ENCODE measurements around the gene RTCA. TPM values are rescaled to one million over a fixed set of nuclear protein-coding genes. Genes with fewer than 3 reads are reported as not detected.
"Not testable (repeated sequence)": the region's sequence is repeated elsewhere in the genome, so short reads cannot be mapped to it uniquely, and the experiment has no call there.

Gene RTCA
- total RNA-seq, 6 donors from 2014 or later: 12.1 to 36.4 (median 30.3) TPM

DNA sequence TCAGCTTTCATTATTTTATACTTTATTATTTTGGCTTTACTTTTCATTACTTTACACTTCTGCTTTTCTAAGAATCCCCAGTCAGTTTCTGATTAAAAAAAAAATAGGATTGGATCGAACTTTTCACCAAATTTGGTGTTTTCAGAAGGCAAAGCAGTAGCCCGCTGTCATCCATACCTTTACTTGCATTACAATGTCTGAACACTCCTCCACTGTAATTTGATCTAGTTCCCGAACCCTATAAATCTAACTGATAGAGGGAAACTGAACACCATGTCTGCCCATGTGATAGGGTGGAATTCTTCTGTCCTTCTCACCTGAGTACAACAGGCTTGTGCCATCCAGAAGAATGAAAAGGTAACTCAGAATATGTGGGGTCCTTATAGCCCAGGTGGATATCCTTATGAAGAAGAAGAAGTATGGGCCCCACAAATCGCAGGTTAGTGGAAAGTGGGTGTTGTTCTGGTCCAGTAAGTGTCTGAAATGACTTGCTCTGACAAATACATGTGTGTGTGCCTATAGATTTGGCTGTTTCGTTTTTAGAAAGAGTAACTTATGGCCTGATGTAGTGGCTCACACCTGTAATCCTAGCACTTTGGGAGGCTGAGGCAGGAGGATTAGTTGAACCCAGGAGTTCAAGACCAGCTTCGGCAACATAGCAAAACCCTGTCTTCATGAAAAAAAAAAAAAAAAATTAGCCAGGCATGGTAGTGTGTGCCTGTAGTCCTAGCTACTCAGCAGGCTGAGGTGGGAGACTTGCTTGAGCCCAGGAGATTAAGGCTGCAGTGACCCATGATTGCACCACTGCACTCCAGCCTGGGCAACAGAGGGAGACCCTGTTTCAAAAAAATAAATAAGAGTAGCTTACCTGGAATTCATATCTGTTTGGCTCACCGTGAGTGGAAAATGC is 59.7 kb downstream of the RTCA start:
- H3K9me3 ChIP-seq: no peaks in the 10 kb centered on the region
- no peaks in the 10 kb centered on the region for H3K36me3 ChIP-seq
- 87 to 91% methylated on average over 7 of the region's 7 CpGs for WGBS, 2 donors
- H3K27ac ChIP-seq: no peak overlapping the region
- H3K4me3 ChIP-seq: no peak overlapping the region
- H3K4me1 ChIP-seq: no peaks in the 10 kb centered on the region
- ATAC-seq (ENCODE audit: low FRiP score in 2 of 2) (no peak), DNase-seq (no peak)
- no peaks in the 10 kb centered on the region for H3K27me3 ChIP-seq
- TF ChIP-seq, protein P1, sequence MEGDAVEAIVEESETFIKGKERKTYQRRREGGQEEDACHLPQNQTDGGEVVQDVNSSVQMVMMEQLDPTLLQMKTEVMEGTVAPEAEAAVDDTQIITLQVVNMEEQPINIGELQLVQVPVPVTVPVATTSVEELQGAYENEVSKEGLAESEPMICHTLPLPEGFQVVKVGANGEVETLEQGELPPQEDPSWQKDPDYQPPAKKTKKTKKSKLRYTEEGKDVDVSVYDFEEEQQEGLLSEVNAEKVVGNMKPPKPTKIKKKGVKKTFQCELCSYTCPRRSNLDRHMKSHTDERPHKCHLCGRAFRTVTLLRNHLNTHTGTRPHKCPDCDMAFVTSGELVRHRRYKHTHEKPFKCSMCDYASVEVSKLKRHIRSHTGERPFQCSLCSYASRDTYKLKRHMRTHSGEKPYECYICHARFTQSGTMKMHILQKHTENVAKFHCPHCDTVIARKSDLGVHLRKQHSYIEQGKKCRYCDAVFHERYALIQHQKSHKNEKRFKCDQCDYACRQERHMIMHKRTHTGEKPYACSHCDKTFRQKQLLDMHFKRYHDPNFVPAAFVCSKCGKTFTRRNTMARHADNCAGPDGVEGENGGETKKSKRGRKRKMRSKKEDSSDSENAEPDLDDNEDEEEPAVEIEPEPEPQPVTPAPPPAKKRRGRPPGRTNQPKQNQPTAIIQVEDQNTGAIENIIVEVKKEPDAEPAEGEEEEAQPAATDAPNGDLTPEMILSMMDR (IDR thresholded peaks at IDR 0.05): no peak
- TF ChIP-seq EP300 (IDR thresholded peaks at IDR 0.05) (no peak), POLR2A (IDR thresholded peaks at IDR 0.05) (no peak), POLR2AphosphoS5 (IDR thresholded peaks at IDR 0.05) (no peak)

DNA sequence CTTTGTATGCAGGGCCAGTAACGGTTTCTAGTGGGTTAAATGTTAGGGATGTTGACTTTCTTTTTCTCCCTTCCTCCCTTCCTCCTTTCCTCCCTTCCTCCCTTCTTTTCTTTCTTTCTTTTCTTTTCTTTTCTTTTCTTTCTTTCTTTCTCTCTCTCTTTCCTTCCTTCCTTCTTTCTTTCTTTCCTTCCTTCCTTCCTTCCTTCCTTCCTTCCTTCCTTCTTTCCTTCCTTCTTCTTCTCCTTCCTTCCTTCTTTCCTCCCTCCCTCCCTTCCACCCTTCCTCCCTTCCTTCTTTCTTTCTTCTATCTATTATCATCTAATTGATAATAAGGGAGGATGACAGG is 60.3 kb downstream of the RTCA start:
- not testable (repeated sequence) for ATAC-seq (ENCODE audit: low FRiP score in 2 of 2); H3K9me3 ChIP-seq; H3K4me3 ChIP-seq; H3K4me1 ChIP-seq; H3K27me3 ChIP-seq; H3K36me3 ChIP-seq; DNase-seq; H3K27ac ChIP-seq
- 86 to 88% methylated on average over 1 of the region's 1 CpG for WGBS, 2 donors

DNA sequence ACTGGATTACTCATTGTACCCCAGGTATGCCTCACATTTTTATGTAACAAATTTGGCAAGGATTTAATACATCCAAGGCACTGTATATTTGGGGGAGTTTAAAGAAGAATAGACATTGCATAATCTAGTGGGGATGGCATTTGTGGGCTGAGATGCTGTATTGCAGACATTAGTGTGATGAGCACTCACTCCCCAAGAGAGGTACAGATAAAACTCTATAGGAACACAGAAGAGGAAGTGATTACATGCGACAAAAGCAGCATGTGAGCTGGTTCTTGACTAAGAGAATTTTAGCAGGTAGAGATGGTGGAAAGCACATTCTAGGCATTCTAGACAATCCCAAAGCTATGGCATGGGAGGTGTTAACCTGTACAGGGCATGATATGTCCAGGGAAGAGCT is 62.1 kb downstream of the RTCA start:
- DNase-seq (no peak), ATAC-seq (ENCODE audit: low FRiP score in 2 of 2) (no peak)
- Histone ChIP-seq H3K9me3 (no peaks in the 10 kb centered on the region), H3K36me3 (no peaks in the 10 kb centered on the region), H3K27ac (no peak overlapping the region), H3K4me1 (no peaks in the 10 kb centered on the region), H3K4me3 (no peak overlapping the region), H3K27me3 (no peaks in the 10 kb centered on the region)
- 70 to 80% methylated on average over 1 of the region's 1 CpG for WGBS, 2 donors
- TF ChIP-seq POLR2AphosphoS5 (IDR thresholded peaks at IDR 0.05) (no peak), EP300 (IDR thresholded peaks at IDR 0.05) (no peak), POLR2A (IDR thresholded peaks at IDR 0.05) (no peak)
- TF ChIP-seq, protein P1 (IDR thresholded peaks at IDR 0.05): no peak

DNA sequence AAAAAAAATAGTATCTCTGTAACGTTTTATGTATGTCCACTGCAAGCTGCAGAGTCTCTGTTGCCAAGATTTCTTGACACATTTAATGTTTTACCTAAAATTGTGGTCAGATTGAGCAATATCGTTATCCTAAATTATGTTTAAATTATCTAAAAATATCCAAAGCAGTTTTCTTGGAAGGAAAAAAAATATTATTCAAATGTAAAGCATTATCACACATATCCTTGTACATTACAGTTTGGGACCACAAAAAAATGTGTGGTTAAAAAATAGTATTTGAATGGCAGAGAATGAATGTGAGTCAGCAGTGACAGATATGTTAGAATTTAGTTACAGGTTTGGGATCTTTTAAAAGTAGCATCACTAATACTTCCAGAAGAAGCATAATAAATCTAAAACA is 65.1 kb downstream of the RTCA start:
- not testable (repeated sequence) for H3K27me3 ChIP-seq; DNase-seq; ATAC-seq (ENCODE audit: low FRiP score in 2 of 2); H3K27ac ChIP-seq; H3K36me3 ChIP-seq; H3K9me3 ChIP-seq; H3K4me1 ChIP-seq; H3K4me3 ChIP-seq
- 42 to 46% methylated on average over 2 of the region's 2 CpGs for WGBS, 2 donors

DNA sequence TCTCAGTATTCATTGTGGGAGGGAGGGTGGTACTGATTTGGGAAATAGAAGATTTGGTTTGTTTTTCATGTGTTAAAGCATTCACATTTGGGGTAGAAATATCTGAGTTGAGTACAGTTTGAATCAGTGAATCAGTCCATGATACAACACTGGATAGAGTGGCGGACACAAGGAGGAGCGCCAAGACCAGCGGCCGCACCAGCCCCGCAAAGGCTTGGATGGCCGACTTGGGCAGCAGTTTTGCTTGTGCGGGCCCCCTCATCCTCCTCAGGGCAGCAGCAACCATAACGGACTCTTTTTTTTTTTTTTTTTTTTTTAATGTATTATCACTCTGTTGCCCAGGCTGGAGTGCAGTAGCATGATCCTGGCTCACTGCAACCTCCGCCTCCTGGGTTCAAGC is 66.3 kb downstream of the RTCA start:
- Histone ChIP-seq H3K9me3 (no peaks in the 10 kb centered on the region), H3K4me3 (no peak overlapping the region), H3K4me1 (no peaks in the 10 kb centered on the region), H3K36me3 (no peaks in the 10 kb centered on the region), H3K27me3 (no peaks in the 10 kb centered on the region), H3K27ac (no peak overlapping the region)
- WGBS, 2 donors: 91 to 93% methylated on average over 9 of the region's 9 CpGs
- ATAC-seq (ENCODE audit: low FRiP score in 2 of 2): no peak
- TF ChIP-seq POLR2A (IDR thresholded peaks at IDR 0.05) (no peak), EP300 (IDR thresholded peaks at IDR 0.05) (no peak)
- DNase-seq: peak in 1 of 2 donors; percentile 60

DNA sequence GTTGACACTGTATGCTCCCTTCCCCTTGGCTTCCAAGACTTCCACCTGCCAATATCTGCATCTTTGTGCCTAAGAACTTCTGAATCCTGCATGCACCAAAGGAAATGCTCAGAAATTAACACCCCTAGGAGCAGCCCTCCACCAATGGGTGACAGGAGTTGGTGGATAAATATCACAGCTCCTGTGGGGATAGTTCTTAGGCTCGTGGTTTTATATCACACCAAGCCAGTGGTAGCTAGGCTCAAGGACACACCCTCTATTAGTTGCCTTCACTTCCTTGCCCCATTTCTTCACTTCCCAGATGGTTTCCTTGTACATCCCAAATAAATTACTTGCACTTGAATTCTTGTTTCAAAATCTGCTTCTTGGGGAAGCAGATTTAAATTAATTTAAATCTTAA is 69.4 kb downstream of the RTCA start:
- H3K36me3 ChIP-seq: no peaks in the 10 kb centered on the region
- H3K4me1 ChIP-seq: no peaks in the 10 kb centered on the region
- H3K27me3 ChIP-seq: no peaks in the 10 kb centered on the region
- DNase-seq (no peak), ATAC-seq (ENCODE audit: low FRiP score in 2 of 2) (no peak)
- WGBS, 2 donors: 62 to 71% methylated on average over 1 of the region's 1 CpG
- no peak overlapping the region for H3K27ac ChIP-seq
- no peaks in the 10 kb centered on the region for H3K9me3 ChIP-seq
- H3K4me3 ChIP-seq: no peak overlapping the region
- TF ChIP-seq EP300 (IDR thresholded peaks at IDR 0.05): no peak
- no peak for TF ChIP-seq POLR2AphosphoS5 (IDR thresholded peaks at IDR 0.05)
- TF ChIP-seq, protein P1 (IDR thresholded peaks at IDR 0.05): no peak
- TF ChIP-seq POLR2A (IDR thresholded peaks at IDR 0.05): no peak

DNA sequence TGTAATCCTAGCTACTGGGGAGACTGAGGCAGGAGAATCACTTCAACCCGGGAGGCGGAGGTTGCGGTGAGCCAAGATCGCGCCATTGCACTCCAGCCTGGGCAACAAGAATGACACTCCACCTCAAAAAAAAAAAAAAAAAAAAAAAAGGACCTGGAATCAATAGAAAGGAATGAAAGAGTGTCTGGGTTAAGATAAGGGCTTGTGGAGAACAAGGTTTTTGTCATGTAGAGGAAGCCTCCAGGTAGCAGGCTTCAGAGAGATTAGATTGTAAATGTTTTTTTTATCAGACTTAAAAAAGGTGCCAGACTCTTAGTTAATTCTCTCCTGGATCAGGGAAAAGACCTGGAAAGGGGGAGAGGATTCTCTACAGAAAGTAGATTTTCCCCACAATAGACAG is 71.9 kb downstream of the RTCA start:
- H3K27ac ChIP-seq; H3K36me3 ChIP-seq; H3K4me3 ChIP-seq; ATAC-seq (ENCODE audit: low FRiP score in 2 of 2); H3K27me3 ChIP-seq; H3K9me3 ChIP-seq; H3K4me1 ChIP-seq: not testable (repeated sequence)
- peak in 1 of 2 donors; percentile 3 for DNase-seq
- 91 to 98% methylated on average over 5 of the region's 5 CpGs for WGBS, 2 donors

DNA sequence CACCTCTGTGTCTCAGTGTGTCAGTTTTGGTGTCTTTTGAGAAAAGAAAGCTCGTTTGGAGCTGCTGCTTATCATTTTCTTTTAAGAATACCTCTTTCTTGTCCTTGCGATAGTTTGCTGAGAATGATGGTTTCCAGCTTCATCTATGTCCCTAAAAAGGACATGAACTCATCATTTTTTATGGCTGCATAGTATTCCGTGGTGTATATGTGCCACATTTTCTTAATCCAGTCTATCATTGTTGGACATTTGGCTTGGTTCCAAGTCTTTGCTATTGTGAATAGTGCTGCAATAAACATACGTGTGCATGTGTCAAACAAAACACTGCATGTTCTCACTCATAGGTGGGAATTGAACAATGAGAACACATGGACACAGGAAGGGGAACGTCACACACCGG is 73.7 kb downstream of the RTCA start:
- H3K4me1 ChIP-seq; ATAC-seq (ENCODE audit: low FRiP score in 2 of 2); H3K4me3 ChIP-seq; H3K27ac ChIP-seq; H3K9me3 ChIP-seq; H3K36me3 ChIP-seq; H3K27me3 ChIP-seq; DNase-seq: not testable (repeated sequence)
- WGBS, 2 donors: 85 to 87% methylated on average over 6 of the region's 6 CpGs
